Activated CD4-positive, alpha-beta T cell treated with anti-CD3 and anti-CD28 coated beads, Interleukin-2, Interleukin-4, amounts not matched to agents 100 ng/mL and 50 ng/mL, durations not matched to agents 16 hours and 8 hours (primary cell): Measurements from ENCODE around the gene TRIP12.
"Not testable (repeated sequence)": the region's sequence is repeated elsewhere in the genome, so short reads cannot be mapped to it uniquely, and the experiment has no call there.

ENCODE experiments used
- DNase-seq: peaks from one replicate; pipeline ENCODE4 v3.0.0-alpha.2; 2020; ENCODE audit warnings: low spot score

Gene TRIP12

GRCh38 chr2:229831805-229832509 lies 89.9 kb downstream of the TRIP12 start:
- no peak for DNase-seq

GRCh38 chr2:229825476-229825875 lies 96.3 kb downstream of the TRIP12 start:
- no peak for DNase-seq

- DNase-seq: no peak
These were observed 100.5 kb downstream of the TRIP12 start for GRCh38 chr2:229821316-229821715.

GRCh38 chr2:229818230-229818629 lies 103.6 kb downstream of the TRIP12 start:
- DNase-seq: no peak

GRCh38 chr2:229815858-229816257 lies 106.0 kb downstream of the TRIP12 start:
- no peak for DNase-seq

- no peak for DNase-seq
These were observed 106.5 kb downstream of the TRIP12 start for GRCh38 chr2:229815342-229815741.

GRCh38 chr2:229810786-229811185 lies 111.0 kb downstream of the TRIP12 start:
- DNase-seq: no peak

- no peak for DNase-seq
These were observed 116.2 kb downstream of the TRIP12 start for GRCh38 chr2:229805559-229805958.

GRCh38 chr2:229802785-229803184 lies 119.0 kb downstream of the TRIP12 start:
- no peak for DNase-seq

- DNase-seq: peak; percentile 69
These were observed 120.6 kb downstream of the TRIP12 start for GRCh38 chr2:229800997-229801754.

GRCh38 chr2:229798446-229799155 lies 123.2 kb downstream of the TRIP12 start:
- no peak for DNase-seq

- DNase-seq: no peak
These were observed 126.8 kb downstream of the TRIP12 start for GRCh38 chr2:229795058-229795457.

- no peak for DNase-seq
These were observed 127.2 kb downstream of the TRIP12 start for GRCh38 chr2:229794636-229795035.

GRCh38 chr2:229786289-229786688 lies 135.5 kb downstream of the TRIP12 start:
- not testable (repeated sequence) for DNase-seq

- DNase-seq: no peak
These were observed 137.0 kb downstream of the TRIP12 start for GRCh38 chr2:229784791-229785190.

GRCh38 chr2:229783108-229783721 lies 138.6 kb downstream of the TRIP12 start:
- DNase-seq: no peak

- peak; percentile 46 for DNase-seq
These were observed 140.7 kb downstream of the TRIP12 start for GRCh38 chr2:229780856-229781773.

GRCh38 chr2:229779650-229780049 lies 142.2 kb downstream of the TRIP12 start:
- no peak for DNase-seq

- DNase-seq: no peak
These were observed 144.1 kb downstream of the TRIP12 start for GRCh38 chr2:229777716-229778115.

GRCh38 chr2:229775614-229776313 lies 146.0 kb downstream of the TRIP12 start:
- DNase-seq: no peak

- DNase-seq: no peak
These were observed 147.6 kb downstream of the TRIP12 start for GRCh38 chr2:229774237-229774636.
